GM21423 (cell line): ENCODE results near the gene GABRA4.

Source experiments
- ATAC-seq: cut with Tn5 transposase; IDR thresholded peaks from one replicate; pipeline ENCODE4 v1.9.1; 2021; ENCODE audit warnings: mild to moderate bottlenecking, moderate library complexity; ENCODE audit not compliant: unreplicated experiment

GABRA4 gene

GRCh38 chr4:46931981-46932380, 61.4 kb downstream of the GABRA4 start:
- no peak for ATAC-seq

GRCh38 chr4:46930891-46931290, 62.5 kb downstream of the GABRA4 start:
- ATAC-seq, result no peak

GRCh38 chr4:46927201-46927600, 66.2 kb downstream of the GABRA4 start:
- no peak for ATAC-seq

GRCh38 chr4:46924789-46925529, 68.4 kb downstream of the GABRA4 start:
- no peak for ATAC-seq

GRCh38 chr4:46922205-46922604, 71.2 kb downstream of the GABRA4 start:
- no peak for ATAC-seq

- no peak for ATAC-seq
These were observed 84.3 kb downstream of the GABRA4 start, which contains the start of gene COX7B2 for GRCh38 chr4:46909078-46909477. COX7B2 (minus strand) TSS chr4:46909245; CDS start chr4:46735192, 174,053 bp downstream.

- no peak for ATAC-seq
These were observed 85.2 kb downstream of the GABRA4 start for GRCh38 chr4:46908148-46908547.

- ATAC-seq, result no peak
These were observed 93.3 kb downstream of the GABRA4 start for GRCh38 chr4:46900082-46900481.

GRCh38 chr4:46894826-46895225, 98.6 kb downstream of the GABRA4 start:
- ATAC-seq, result no peak

GRCh38 chr4:46890056-46890455, 103.3 kb downstream of the GABRA4 start:
- no peak for ATAC-seq

GRCh38 chr4:46889410-46889809, 104.0 kb downstream of the GABRA4 start:
- ATAC-seq, result no peak

GRCh38 chr4:46886711-46887110, 106.7 kb downstream of the GABRA4 start:
- no peak for ATAC-seq

- ATAC-seq, result no peak
These were observed 114.7 kb downstream of the GABRA4 start for GRCh38 chr4:46878641-46879040.

- ATAC-seq, result no peak
These were observed 118.6 kb downstream of the GABRA4 start for GRCh38 chr4:46874811-46875210.

- ATAC-seq, result no peak
These were observed 123.0 kb downstream of the GABRA4 start for GRCh38 chr4:46870411-46870810.
